Kidney tubule cell (primary cell): Measurements from ENCODE around the gene FNDC11.
A peak's percentile ranks its signal among the peaks of the same experiment; 100 is the strongest.

ENCODE experiments used
- DNase-seq: peaks from one replicate; pipeline ENCODE4 v3.0.0-alpha.2; 2018; ENCODE audit warnings: low spot score

Gene FNDC11

GRCh38 chr20:63525185-63525584, 28.8 kb upstream of the FNDC11 start:
- DNase-seq = no peak

- DNase-seq = peak; percentile 48
Measured at GRCh38 chr20:63525971-63526370, 28.0 kb upstream of the FNDC11 start.

GRCh38 chr20:63527184-63527583, 26.8 kb upstream of the FNDC11 start:
- no peak for DNase-seq

- no peak for DNase-seq
Measured at GRCh38 chr20:63529180-63529860, 24.6 kb upstream of the FNDC11 start.

GRCh38 chr20:63529861-63530787, 23.8 kb upstream of the FNDC11 start:
- DNase-seq = no peak

- no peak for DNase-seq
Measured at GRCh38 chr20:63530788-63531160, 23.2 kb upstream of the FNDC11 start.

GRCh38 chr20:63531686-63532448, 22.1 kb upstream of the FNDC11 start:
- no peak for DNase-seq

- no peak for DNase-seq
Measured at GRCh38 chr20:63532449-63532971, 21.4 kb upstream of the FNDC11 start.

GRCh38 chr20:63533388-63533787, 20.6 kb upstream of the FNDC11 start:
- no peak for DNase-seq

- no peak for DNase-seq
Measured at GRCh38 chr20:63533871-63534393, 20.0 kb upstream of the FNDC11 start.

- no peak for DNase-seq
Measured at GRCh38 chr20:63534427-63534830, 19.5 kb upstream of the FNDC11 start.

GRCh38 chr20:63534831-63535651, 18.9 kb upstream of the FNDC11 start:
- DNase-seq = no peak

- peak; percentile 40 for DNase-seq
Measured at GRCh38 chr20:63536241-63536977, 17.6 kb upstream of the FNDC11 start.

- DNase-seq = no peak
Measured at GRCh38 chr20:63536997-63537524, 16.9 kb upstream of the FNDC11 start, which contains the start of gene PTK6. TSS of gene PTK6 (minus strand) at chr20:63537376. CDS start at chr20:63537314, 62 bp downstream.

- DNase-seq = peak; percentile 97
Measured at GRCh38 chr20:63537525-63538203, 16.3 kb upstream of the FNDC11 start.

GRCh38 chr20:63538204-63539091, 15.5 kb upstream of the FNDC11 start:
- peak; percentile 35 for DNase-seq

GRCh38 chr20:63539092-63539430, 14.9 kb upstream of the FNDC11 start:
- no peak for DNase-seq
